Measurements from ENCODE around the gene TMEM259.

The TMEM259 gene

DNA sequence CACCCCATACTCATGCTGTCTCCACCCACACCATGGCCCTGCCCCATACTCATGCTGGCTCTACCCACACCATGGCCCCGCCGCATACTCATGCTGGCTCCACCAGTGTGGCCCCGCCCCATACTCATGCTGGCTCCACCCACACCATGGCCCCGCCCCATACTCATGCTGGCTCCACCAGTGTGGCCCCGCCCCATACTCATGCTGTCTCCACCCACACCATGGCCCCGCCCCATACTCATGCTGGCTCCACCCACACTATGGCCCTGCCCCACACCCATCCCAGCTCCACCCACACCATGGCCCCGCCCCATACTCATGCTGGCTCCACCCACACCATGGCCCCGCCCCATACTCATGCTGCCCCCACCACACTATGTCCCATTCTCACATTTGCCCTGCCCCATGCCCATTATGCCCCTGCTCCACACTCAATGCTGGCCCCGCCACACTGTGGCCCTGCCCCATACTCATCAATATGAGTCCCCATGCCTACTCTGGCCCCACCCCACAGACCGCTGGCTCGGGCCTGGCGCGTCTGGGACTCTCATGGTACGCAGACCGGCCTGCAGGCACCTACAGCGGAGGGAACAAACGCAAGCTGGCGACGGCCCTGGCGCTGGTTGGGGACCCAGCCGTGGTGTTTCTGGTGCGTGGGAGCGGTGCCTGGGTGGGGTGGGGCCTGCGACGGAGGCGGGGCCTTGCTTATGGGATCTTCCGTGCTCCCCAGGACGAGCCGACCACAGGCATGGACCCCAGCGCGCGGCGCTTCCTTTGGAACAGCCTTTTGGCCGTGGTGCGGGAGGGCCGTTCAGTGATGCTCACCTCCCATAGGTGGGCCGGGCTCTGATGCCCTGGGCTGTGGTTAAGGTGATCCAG is 42.3 kb upstream of the TMEM259 start:
- no peak overlapping the region for H3K4me3 ChIP-seq (ENCODE audit: low read depth, low read length)
- no peak for DNase-seq (ENCODE audit: low read depth, low spot score)
- TF ChIP-seq, protein P1, sequence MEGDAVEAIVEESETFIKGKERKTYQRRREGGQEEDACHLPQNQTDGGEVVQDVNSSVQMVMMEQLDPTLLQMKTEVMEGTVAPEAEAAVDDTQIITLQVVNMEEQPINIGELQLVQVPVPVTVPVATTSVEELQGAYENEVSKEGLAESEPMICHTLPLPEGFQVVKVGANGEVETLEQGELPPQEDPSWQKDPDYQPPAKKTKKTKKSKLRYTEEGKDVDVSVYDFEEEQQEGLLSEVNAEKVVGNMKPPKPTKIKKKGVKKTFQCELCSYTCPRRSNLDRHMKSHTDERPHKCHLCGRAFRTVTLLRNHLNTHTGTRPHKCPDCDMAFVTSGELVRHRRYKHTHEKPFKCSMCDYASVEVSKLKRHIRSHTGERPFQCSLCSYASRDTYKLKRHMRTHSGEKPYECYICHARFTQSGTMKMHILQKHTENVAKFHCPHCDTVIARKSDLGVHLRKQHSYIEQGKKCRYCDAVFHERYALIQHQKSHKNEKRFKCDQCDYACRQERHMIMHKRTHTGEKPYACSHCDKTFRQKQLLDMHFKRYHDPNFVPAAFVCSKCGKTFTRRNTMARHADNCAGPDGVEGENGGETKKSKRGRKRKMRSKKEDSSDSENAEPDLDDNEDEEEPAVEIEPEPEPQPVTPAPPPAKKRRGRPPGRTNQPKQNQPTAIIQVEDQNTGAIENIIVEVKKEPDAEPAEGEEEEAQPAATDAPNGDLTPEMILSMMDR (IDR thresholded peaks at IDR 0.05; ENCODE audit: low read depth, low read length), result no peak
- in situ Hi-C loops (cut with HindIII; ENCODE audit: low sequenced_read_pairs), result no loop called here

DNA sequence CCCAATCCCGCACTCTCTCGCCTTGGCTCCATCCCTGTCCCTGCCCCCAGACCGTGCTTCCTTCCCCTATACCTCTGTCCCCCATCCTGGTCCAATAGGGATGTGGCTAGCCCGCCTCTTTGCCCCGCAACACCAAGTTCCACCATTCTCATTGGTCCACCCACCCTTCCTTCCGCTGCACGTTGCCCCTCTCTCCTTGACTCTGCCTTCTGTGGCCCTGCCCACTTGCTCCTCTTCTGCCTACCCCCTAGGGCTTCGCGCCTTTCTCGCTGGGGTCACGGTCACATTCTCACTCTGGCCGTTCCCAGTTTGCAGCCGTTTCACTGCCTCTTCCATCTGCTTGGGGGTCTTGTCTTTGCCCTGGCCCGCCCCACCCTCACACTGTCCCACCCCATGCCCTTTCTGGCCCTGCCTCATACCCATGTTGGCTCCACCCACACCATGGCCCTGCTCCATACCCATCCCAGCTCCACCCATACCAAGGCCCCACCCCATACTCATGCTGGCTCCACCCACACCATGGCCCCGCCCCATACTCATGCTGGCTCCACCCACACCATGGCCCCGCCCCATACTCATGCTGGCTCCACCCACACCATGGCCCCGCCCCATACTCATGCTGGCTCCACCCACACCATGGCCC is 41.6 kb upstream of the TMEM259 start:
- no peak for DNase-seq (ENCODE audit: low read depth, low spot score)
- TF ChIP-seq, protein P1 (IDR thresholded peaks at IDR 0.05; ENCODE audit: low read depth, low read length), result no peak
- H3K4me3 ChIP-seq (ENCODE audit: low read depth, low read length), result no peak overlapping the region
- in situ Hi-C loops (cut with HindIII; ENCODE audit: low sequenced_read_pairs), result no loop called here

DNA sequence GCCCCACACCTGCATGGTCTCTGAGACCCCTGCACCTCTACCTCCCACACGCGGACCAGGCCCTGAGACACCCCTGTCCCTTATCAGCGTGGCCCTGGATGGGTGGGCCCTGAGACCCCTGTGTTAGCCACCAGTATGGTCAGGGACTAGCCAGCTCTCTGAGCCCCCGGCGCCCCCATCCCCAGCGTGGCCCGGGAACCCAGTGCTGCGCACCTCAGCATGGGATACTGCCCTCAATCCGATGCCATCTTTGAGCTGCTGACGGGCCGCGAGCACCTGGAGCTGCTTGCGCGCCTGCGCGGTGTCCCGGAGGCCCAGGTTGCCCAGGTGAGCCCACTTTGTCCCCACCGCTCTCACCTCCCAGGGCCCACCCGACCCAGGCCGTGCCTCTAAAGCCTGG is 41.1 kb upstream of the TMEM259 start:
- in situ Hi-C loops (cut with HindIII; ENCODE audit: low sequenced_read_pairs), result no loop called here
- H3K4me3 ChIP-seq (ENCODE audit: low read depth, low read length), result no peak overlapping the region
- TF ChIP-seq, protein P1 (IDR thresholded peaks at IDR 0.05; ENCODE audit: low read depth, low read length), result no peak
- no peak for DNase-seq (ENCODE audit: low read depth, low spot score)

DNA sequence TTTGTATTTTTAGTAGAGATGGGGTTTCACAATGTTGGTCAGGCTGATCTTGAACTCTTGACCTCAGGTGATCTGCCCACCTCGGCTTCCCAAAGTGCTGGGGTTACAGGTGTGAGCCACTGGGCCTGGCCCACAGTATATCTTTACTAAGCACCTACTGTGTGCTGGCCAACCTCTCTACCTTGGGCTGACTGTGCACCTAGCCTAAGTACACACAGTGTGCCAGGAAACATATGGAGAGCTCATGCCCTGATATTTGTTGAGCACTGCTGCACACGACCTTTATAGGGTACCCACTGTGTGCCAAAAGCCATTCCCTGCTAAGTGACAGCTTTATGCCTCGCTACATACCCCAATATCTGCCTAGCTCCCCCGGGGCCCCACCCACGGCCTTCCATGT is 39.8 kb upstream of the TMEM259 start:
- DNase-seq (ENCODE audit: low read depth, low spot score), result no peak
- in situ Hi-C loops (cut with HindIII; ENCODE audit: low sequenced_read_pairs), result no loop called here
- no peak overlapping the region for H3K4me3 ChIP-seq (ENCODE audit: low read depth, low read length)
- TF ChIP-seq, protein P1 (IDR thresholded peaks at IDR 0.05; ENCODE audit: low read depth, low read length), result no peak

DNA sequence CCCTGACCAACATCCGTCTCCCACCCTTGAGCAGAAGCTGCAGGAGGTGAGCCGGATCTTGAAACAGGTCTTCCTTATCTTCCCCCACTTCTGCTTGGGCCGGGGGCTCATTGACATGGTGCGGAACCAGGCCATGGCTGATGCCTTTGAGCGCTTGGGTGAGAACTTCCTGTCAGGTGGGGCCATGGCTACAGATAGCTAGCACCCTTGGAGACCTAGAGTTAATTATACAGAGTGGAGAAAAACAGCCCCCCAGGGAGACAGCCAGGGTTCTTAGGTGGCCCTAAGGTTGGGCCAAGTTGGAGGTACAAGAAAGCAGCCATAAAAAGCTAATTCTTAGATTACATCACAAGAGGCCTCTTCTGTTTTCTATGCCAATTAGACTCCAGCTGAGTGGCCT is 37.2 kb upstream of the TMEM259 start:
- no peak overlapping the region for H3K4me3 ChIP-seq (ENCODE audit: low read depth, low read length)
- DNase-seq (ENCODE audit: low read depth, low spot score), result no peak
- TF ChIP-seq, protein P1 (IDR thresholded peaks at IDR 0.05; ENCODE audit: low read depth, low read length), result no peak
- in situ Hi-C loops (cut with HindIII; ENCODE audit: low sequenced_read_pairs), result no loop called here

DNA sequence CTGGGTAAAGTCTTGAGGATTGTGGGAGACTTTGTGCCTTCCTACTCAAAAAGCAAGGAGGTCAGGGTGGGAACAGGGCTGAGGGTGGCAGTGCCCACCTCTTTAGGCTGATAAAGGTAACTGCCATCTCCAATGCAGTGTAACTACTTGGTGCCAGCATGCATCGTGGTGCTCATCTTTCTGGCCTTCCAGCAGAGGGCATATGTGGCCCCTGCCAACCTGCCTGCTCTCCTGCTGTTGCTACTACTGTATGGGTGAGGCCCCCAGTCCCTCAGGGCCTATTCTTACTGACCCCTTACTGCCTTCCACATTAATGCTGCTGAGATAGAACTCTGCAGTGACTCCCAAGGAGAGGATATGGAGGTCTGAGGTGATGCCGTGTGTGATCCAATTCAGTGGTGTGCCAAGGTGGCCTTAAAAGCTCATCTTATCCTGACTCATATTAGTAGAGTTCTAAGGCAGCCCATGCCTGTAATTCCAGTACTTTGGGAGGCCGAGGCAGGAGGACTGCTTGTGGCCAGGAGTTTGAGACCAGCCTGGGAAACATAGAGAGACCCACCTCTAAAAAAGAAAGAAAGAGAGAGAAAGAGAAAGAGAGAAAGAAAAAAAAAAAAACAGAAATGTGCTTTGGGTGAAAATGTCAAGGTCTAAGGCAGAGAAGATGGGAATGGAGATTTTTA is 36.4 kb upstream of the TMEM259 start:
- H3K4me3 ChIP-seq (ENCODE audit: low read depth, low read length), result no peak overlapping the region
- in situ Hi-C loops (cut with HindIII; ENCODE audit: low sequenced_read_pairs), result no loop called here
- TF ChIP-seq, protein P1 (IDR thresholded peaks at IDR 0.05; ENCODE audit: low read depth, low read length), result no peak
- peak; percentile 76 for DNase-seq (ENCODE audit: low read depth, low spot score)

Data from astrocyte of the spinal cord (primary cell).